CD14-positive monocyte (primary cell): ENCODE measurements around the gene ME1. TPM values are rescaled to one million over a fixed set of nuclear protein-coding genes. Genes with fewer than 3 reads are reported as not detected.

Experiments
- DNase-seq, 3 donors: peaks; one replicate each; pipeline ENCODE4 v3.0.0-alpha.2; 2011 to 2022
- H2AFZ ChIP-seq: 2 replicates; pipeline ENCODE4 v1.6.0; 2012; ENCODE audit warnings: mild to moderate bottlenecking, low read depth, low read length, inconsistent platforms; ENCODE audit not compliant: insufficient read depth, poor library complexity, severe bottlenecking
- H3K27ac ChIP-seq, 2 donors: 1 replicate in 1 of 2; 2 replicates in 1 of 2; pipeline ENCODE4 v1.5.1; 2012 to 2013; ENCODE audit warnings: low read length in 2 of 2, control low read depth in 1 of 2, inconsistent platforms in 1 of 2, low read depth in 1 of 2, mild to moderate bottlenecking in 1 of 2
- H3K27me3 ChIP-seq, 2 donors: one replicate each; pipeline versions ENCODE4 v1.6.0 to v1.6.1; 2011 to 2013; ENCODE audit warnings: low read length in 2 of 2; ENCODE audit not compliant: control insufficient read depth in 2 of 2, insufficient read depth in 2 of 2
- H3K36me3 ChIP-seq, 2 donors: replicated peaks in 1 of 2; 1 replicate in 1 of 2; 2 replicates in 1 of 2; pipeline versions ENCODE4 v1.5.1 to v1.6.1; 2012 to 2013; ENCODE audit warnings: low read length in 2 of 2, control low read depth in 1 of 2, inconsistent platforms in 1 of 2, mild to moderate bottlenecking in 1 of 2; ENCODE audit not compliant: insufficient read depth in 2 of 2, control insufficient read depth in 1 of 2
- H3K4me1 ChIP-seq, 2 donors: 1 replicate in 1 of 2; 2 replicates in 1 of 2; pipeline versions ENCODE4 v1.5.1 to v1.6.1; 2012 to 2013; ENCODE audit warnings: low read length in 2 of 2, control low read depth in 1 of 2, inconsistent platforms in 1 of 2, mild to moderate bottlenecking in 1 of 2, moderate library complexity in 1 of 2; ENCODE audit not compliant: insufficient read depth in 2 of 2, control insufficient read depth in 1 of 2
- H3K4me2 ChIP-seq: replicated peaks from 2 replicates; pipeline ENCODE3; 2012; ENCODE audit warnings: low read length, moderate library complexity, mild to moderate bottlenecking; ENCODE audit not compliant: poor library complexity, severe bottlenecking; ENCODE audit errors: extremely low read depth
- H3K4me3 ChIP-seq, 3 experiments: fragments of 200-600 bp in 1 of 3; sonication (generic) in 1 of 3; replicated peaks in 1 of 3; 1 replicate in 2 of 3; 2 replicates in 1 of 3; pipeline ENCODE4 v1.5.1; 2011 to 2013; ENCODE audit warnings: low read length in 3 of 3, mild to moderate bottlenecking in 3 of 3, control low read depth in 2 of 3, low read depth in 2 of 3, inconsistent platforms in 1 of 3, moderate library complexity in 1 of 3
- H3K79me2 ChIP-seq: 2 replicates; pipeline ENCODE4 v1.6.0; 2012; ENCODE audit warnings: mild to moderate bottlenecking, control low read depth, inconsistent platforms, low read length, moderate library complexity; ENCODE audit not compliant: insufficient read depth
- H3K9ac ChIP-seq: 2 replicates; pipeline ENCODE4 v1.6.0; 2017; ENCODE audit warnings: low read length, mild to moderate bottlenecking; ENCODE audit not compliant: insufficient read depth, poor library complexity, severe bottlenecking
- H3K9me3 ChIP-seq, 2 donors: replicated peaks in 1 of 2; 1 replicate in 1 of 2; 2 replicates in 1 of 2; pipeline versions ENCODE4 v1.5.1 to v1.6.1; 2012 to 2013; ENCODE audit warnings: low read length in 2 of 2, control low read depth in 1 of 2; ENCODE audit not compliant: control insufficient read depth in 1 of 2, insufficient read depth in 1 of 2
- H4K20me1 ChIP-seq: 2 replicates; pipeline ENCODE4 v1.6.0; 2012; ENCODE audit warnings: mild to moderate bottlenecking, low read length, control low read depth, moderate library complexity; ENCODE audit not compliant: insufficient read depth
- H3K27ac Mint-ChIP-seq, 7 donors: one replicate each; pipeline ENCODE4 v1.8.0; 2020; ENCODE audit warnings: mild to moderate bottlenecking in 7 of 7, mixed read lengths in 7 of 7, moderate library complexity in 6 of 7, inconsistent platforms in 2 of 7
- H3K27me3 Mint-ChIP-seq, 3 donors: one replicate each; pipeline ENCODE4 v1.8.0; 2021 to 2022; ENCODE audit warnings: low read depth in 3 of 3, mild to moderate bottlenecking in 3 of 3, mixed read lengths in 3 of 3, moderate library complexity in 3 of 3, inconsistent platforms in 1 of 3
- H3K36me3 Mint-ChIP-seq, 2 donors: one replicate each; pipeline ENCODE4 v1.8.0; 2020; ENCODE audit warnings: mixed read lengths in 2 of 2, inconsistent platforms in 1 of 2, mild to moderate bottlenecking in 1 of 2
- H3K4me1 Mint-ChIP-seq: one replicate; pipeline ENCODE4 v1.8.0; 2020; ENCODE audit warnings: mild to moderate bottlenecking, mixed read lengths
- H3K4me3 Mint-ChIP-seq, 2 donors: one replicate each; pipeline ENCODE4 v1.8.0; 2020; ENCODE audit warnings: mild to moderate bottlenecking in 2 of 2, mixed read lengths in 2 of 2, moderate library complexity in 1 of 2
- H3K9me3 Mint-ChIP-seq, 7 donors: one replicate each; pipeline ENCODE4 v1.8.0; 2020 to 2022; ENCODE audit warnings: mixed read lengths in 7 of 7, mild to moderate bottlenecking in 6 of 7, moderate library complexity in 6 of 7, inconsistent platforms in 2 of 7
- WGBS: methylation state at CpG from one replicate; pipeline ENCODE4 v1.1.5; 2013; ENCODE audit warnings: missing lambda C conversion rate; ENCODE audit not compliant: insufficient coverage; 5-methylcytosine and 5-hydroxymethylcytosine counted together
- intact Hi-C, 2 donors: fragments of 100-400 bp; cut with micrococcal nuclease; formaldehyde crosslinking; loops; one replicate each; pipeline versions ENCODE4 v1.15.0 to v1.15.1; 2023
- polyA plus RNA-seq, 3 donors: library from polyadenylated mRNA; depleted of rRNA in 1 of 3; unstranded in 2 of 3; stranded (reverse) in 1 of 3; fragments of 300-500 nt in 2 of 3; fragments of >200 nt in 1 of 3; fragmentation: Illumina TruSeq in 2 of 3; gene quantifications; 1 replicate in 2 of 3; 2 replicates in 1 of 3; pipeline ENCODE4 v1.2.3, GENCODE V29; 2012 to 2021
- TF ChIP-seq, protein P1 (sequence below): fragments of 200-600 bp; IDR thresholded peaks from one replicate; pipeline ENCODE4 v1.8.0; 2022; ENCODE audit warnings: antibody characterized with exemption, mild to moderate bottlenecking

The ME1 gene
- polyA plus RNA-seq, 3 donors: 1.3 to 4.0 (median 2.1) TPM

GRCh38 chr6:83333500-83333899 lies 97.4 kb downstream of the ME1 start:
- no peak for DNase-seq
- Mint-ChIP-seq H3K36me3 (no peaks in the 10 kb centered on the region), H3K4me3 (no peak overlapping the region), H3K27ac (no peak overlapping the region), H3K27me3 (no peaks in the 10 kb centered on the region), H3K4me1 (no peaks in the 10 kb centered on the region), H3K9me3 (peaks cover 0 to 9% (median 4%) of the 10 kb centered on the region in 7 donors)
- intact Hi-C loops: no loop called here
- H3K36me3 ChIP-seq: no peaks in the 10 kb centered on the region
- no peaks in the 10 kb centered on the region for H3K9me3 ChIP-seq
- H3K27ac ChIP-seq: no peak overlapping the region
- H4K20me1 ChIP-seq: no peaks in the 10 kb centered on the region
- H3K4me3 ChIP-seq: no peak overlapping the region
- no peaks in the 10 kb centered on the region for H3K27me3 ChIP-seq
- WGBS: no CpG with 5 or more reads among the region's 2 CpGs
- H3K4me1 ChIP-seq: no peaks in the 10 kb centered on the region
- H2AFZ ChIP-seq: no peak overlapping the region
- H3K9ac ChIP-seq: no peak overlapping the region
- H3K4me2 ChIP-seq: no peak overlapping the region
- H3K79me2 ChIP-seq: no peaks in the 10 kb centered on the region
- TF ChIP-seq, protein P1, sequence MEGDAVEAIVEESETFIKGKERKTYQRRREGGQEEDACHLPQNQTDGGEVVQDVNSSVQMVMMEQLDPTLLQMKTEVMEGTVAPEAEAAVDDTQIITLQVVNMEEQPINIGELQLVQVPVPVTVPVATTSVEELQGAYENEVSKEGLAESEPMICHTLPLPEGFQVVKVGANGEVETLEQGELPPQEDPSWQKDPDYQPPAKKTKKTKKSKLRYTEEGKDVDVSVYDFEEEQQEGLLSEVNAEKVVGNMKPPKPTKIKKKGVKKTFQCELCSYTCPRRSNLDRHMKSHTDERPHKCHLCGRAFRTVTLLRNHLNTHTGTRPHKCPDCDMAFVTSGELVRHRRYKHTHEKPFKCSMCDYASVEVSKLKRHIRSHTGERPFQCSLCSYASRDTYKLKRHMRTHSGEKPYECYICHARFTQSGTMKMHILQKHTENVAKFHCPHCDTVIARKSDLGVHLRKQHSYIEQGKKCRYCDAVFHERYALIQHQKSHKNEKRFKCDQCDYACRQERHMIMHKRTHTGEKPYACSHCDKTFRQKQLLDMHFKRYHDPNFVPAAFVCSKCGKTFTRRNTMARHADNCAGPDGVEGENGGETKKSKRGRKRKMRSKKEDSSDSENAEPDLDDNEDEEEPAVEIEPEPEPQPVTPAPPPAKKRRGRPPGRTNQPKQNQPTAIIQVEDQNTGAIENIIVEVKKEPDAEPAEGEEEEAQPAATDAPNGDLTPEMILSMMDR: no peak

DNA sequence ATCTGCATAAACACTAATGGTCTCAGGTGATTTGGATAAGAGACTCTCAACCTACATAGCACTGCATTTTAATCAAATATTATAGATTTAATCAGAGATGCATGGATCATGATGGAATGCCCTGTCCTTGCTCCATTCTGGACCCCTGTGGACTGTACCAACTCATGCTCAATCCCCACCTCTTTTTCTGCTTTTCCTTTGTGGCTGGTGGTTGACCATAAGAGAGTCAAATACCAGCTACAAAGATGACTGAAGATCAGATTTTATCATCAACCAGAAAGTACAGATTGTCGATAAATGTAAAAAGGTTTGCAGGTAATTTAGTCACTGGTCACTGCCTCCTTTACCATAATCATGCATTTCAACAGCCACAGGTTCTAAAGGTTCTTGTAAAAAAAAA lies 116.2 kb downstream of the ME1 start:
- TF ChIP-seq, protein P1: no peak
- Histone ChIP-seq H2AFZ (no peak overlapping the region), H3K36me3 (no peaks in the 10 kb centered on the region), H3K4me2 (no peak overlapping the region), H3K9ac (no peak overlapping the region), H3K4me1 (no peaks in the 10 kb centered on the region), H3K9me3 (no peaks in the 10 kb centered on the region), H4K20me1 (no peaks in the 10 kb centered on the region), H3K27me3 (no peaks in the 10 kb centered on the region), H3K4me3 (no peak overlapping the region), H3K27ac (no peak overlapping the region), H3K79me2 (no peaks in the 10 kb centered on the region)
- no peak for DNase-seq
- Mint-ChIP-seq H3K27ac (no peak overlapping the region), H3K27me3 (no peaks in the 10 kb centered on the region), H3K4me3 (no peak overlapping the region), H3K36me3 (no peaks in the 10 kb centered on the region), H3K4me1 (no peaks in the 10 kb centered on the region), H3K9me3 (peaks cover 0 to 1% (median 0%) of the 10 kb centered on the region in 7 donors)
- intact Hi-C loops: no loop called here
- no CpG with 5 or more reads among the region's 1 CpG for WGBS
